Brain microvascular endothelial cell (primary cell): ENCODE data around the gene SH3BGRL3.
A peak's percentile ranks its signal among the peaks of the same experiment; 100 is the strongest.

Experiments used
- DNase-seq: peaks from one replicate; pipeline ENCODE4 v3.0.0-alpha.2; 2020
- H3K27ac ChIP-seq: fragments of 250-450 bp; sonication (Bioruptor Pico); 2 replicates; pipeline ENCODE4 v1.5.1; 2020; ENCODE audit warnings: mild to moderate bottlenecking, moderate library complexity
- H3K27me3 ChIP-seq: fragments of 250-450 bp; sonication (Bioruptor Pico); replicated peaks from 2 replicates; pipeline ENCODE4 v1.5.1; 2020; ENCODE audit warnings: mild to moderate bottlenecking
- H3K36me3 ChIP-seq: fragments of 250-450 bp; sonication (Bioruptor Pico); replicated peaks from 2 replicates; pipeline ENCODE4 v1.5.1; 2020; ENCODE audit warnings: mild to moderate bottlenecking
- H3K4me3 ChIP-seq: 2 replicates; pipeline ENCODE4 v1.5.1; 2011; ENCODE audit warnings: low read depth, mild to moderate bottlenecking, control low read depth, low read length, moderate library complexity
- in situ Hi-C: cut with HindIII; loops from 2 replicates; pipeline ENCODE4 v1.10.0; 2017; ENCODE audit warnings: low sequenced_read_pairs, low pct_ligation_motif_present
- TF ChIP-seq, protein P1 (sequence below): IDR thresholded peaks from 2 replicates; pipeline ENCODE4 v1.5.1; 2011; ENCODE audit warnings: low read depth, mild to moderate bottlenecking, moderate library complexity, low read length, control low read depth, inconsistent platforms; ENCODE audit errors: missing control alignments

SH3BGRL3 gene

DNA sequence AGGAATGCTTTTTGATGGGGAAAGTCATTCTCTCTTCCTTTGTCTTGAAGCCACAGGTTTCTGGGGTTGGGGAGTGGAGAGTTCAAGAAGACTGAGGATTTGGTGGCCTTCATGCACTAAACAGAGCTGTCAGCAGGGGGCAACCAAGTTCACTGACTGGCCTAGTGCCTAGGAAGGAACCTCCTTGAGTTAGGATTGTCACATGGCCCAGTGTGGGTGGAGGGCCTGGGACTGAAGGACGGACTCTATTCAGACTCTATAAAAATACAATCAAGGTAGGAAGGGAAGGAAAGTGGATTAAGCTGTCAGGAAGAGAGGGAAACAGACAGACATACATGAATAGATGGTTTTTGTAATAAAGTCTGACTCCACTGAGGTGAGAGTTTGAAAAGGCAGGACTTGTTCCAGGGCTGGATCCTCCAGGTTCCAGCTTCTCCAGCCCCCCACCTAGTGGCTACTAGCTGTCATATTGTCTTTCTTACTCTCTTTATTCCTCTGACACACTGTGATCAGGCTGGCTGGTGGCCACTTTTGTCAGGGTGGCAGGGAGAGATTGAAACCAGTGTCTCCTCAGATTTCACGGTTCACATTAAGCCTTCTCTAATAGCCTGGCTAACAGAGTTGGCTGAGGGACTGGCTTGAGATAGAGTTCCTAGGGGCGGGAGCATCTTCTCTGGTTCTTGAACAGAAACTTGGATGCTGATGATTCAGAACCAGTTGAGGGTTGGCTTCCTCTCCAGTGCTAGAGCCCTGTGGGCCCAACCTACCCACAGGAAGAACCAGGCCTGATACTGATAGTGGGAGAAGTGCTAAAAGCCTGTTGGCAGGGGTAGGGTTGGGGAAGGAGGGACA lies 4.1 kb upstream of the SH3BGRL3 start:
- TF ChIP-seq, protein P1, sequence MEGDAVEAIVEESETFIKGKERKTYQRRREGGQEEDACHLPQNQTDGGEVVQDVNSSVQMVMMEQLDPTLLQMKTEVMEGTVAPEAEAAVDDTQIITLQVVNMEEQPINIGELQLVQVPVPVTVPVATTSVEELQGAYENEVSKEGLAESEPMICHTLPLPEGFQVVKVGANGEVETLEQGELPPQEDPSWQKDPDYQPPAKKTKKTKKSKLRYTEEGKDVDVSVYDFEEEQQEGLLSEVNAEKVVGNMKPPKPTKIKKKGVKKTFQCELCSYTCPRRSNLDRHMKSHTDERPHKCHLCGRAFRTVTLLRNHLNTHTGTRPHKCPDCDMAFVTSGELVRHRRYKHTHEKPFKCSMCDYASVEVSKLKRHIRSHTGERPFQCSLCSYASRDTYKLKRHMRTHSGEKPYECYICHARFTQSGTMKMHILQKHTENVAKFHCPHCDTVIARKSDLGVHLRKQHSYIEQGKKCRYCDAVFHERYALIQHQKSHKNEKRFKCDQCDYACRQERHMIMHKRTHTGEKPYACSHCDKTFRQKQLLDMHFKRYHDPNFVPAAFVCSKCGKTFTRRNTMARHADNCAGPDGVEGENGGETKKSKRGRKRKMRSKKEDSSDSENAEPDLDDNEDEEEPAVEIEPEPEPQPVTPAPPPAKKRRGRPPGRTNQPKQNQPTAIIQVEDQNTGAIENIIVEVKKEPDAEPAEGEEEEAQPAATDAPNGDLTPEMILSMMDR: peak; percentile 79
- peak; percentile 89 for DNase-seq
- Histone ChIP-seq H3K36me3 (peaks cover 14% of the 10 kb centered on the region), H3K27me3 (no peaks in the 10 kb centered on the region), H3K27ac (peak overlapping the region; percentile 67), H3K4me3 (no peak overlapping the region)
- in situ Hi-C loops: no loop called here

DNA sequence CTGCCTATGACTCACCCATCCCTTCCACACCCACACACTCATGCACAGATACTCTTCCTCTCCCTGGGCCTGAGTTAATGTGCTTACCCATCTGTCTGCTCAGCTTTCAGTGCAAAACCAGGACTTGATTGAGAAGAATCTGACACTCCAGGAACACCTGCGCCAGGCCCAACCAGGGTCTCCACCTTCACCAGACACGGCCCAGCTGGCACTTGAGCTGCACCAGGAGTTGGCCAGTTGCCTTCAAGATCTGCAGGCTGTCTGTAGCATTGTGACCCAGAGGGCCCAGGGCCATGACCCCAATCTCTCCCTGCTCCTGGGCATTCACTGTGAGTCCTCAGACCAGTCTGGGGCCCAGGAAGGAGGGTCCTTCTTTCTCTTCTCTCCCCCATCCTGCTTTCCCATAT lies 3.5 kb upstream of the SH3BGRL3 start:
- Histone ChIP-seq H3K4me3 (no peak overlapping the region), H3K27ac (peak overlapping the region; percentile 67), H3K27me3 (no peaks in the 10 kb centered on the region), H3K36me3 (peaks cover 20% of the 10 kb centered on the region)
- DNase-seq: no peak
- TF ChIP-seq, protein P1: no peak
- in situ Hi-C loops: no loop called here

DNA sequence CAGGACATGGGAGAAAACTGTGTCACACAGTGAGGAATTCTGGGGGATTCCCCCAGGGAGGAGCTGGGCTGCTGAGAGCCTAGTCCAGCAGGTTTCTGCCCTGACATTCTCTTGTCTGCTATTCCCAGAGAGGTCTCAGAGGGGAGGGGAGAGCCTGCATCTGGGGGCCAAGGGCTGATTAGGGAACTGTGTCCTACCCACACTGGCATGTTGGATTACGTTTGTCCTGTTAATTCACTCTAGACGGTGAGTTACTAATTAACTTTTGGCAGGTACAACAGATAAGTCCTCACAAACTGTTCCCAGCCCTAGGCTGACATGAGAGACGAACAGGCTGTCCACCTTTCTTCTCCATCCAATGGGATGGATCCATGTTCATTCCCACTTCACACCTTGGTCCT lies 2.6 kb upstream of the SH3BGRL3 start:
- DNase-seq: no peak
- no peak overlapping the region for H3K27ac ChIP-seq
- H3K36me3 ChIP-seq: peaks cover 20% of the 10 kb centered on the region
- TF ChIP-seq, protein P1: no peak
- H3K4me3 ChIP-seq: no peak overlapping the region
- in situ Hi-C loops: no loop called here
- H3K27me3 ChIP-seq: no peaks in the 10 kb centered on the region

DNA sequence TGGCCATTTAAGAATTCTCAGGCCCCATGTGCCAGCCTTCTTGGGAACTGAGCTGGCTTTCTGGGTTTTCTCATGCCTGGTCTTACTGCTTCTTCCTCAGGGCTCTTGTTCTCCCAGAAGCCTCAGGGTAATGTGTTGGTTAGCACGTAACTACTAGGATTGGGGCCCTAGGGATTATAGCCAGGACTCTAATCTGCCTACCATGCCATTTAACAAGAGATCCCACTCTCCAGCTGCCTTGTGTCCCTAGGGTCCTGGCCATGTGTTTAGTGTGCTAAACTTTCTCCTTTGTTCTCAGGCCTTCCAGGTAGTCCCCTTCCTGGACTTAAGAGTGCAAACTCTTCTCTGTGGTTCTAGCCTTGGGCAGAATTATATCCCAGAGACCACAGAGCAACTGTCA lies 2.2 kb upstream of the SH3BGRL3 start:
- no peak overlapping the region for H3K4me3 ChIP-seq
- no peak overlapping the region for H3K27ac ChIP-seq
- H3K27me3 ChIP-seq: no peaks in the 10 kb centered on the region
- TF ChIP-seq, protein P1: no peak
- in situ Hi-C loops: no loop called here
- H3K36me3 ChIP-seq: peaks cover 24% of the 10 kb centered on the region
- DNase-seq: no peak

DNA sequence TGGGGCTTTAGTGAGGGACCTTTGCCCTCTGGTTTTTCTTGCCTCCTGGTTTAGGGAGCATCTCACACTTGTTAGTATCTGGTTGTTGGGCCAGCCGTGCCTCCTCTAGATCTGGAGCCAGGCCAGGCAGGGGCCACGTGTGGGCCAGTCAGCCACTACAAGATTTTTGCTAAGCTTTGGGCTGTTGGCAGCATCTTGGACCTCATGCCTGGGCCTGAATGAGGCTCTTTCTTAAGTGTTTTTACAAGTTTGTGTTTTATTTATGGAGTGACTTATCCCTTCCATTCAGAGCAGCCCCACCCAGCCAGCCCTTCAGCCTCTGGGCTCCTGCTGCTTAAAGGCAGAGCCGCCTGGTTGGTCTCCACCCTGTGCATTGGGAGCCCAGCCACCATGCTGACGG lies 1.6 kb upstream of the SH3BGRL3 start:
- Histone ChIP-seq H3K36me3 (peaks cover 29% of the 10 kb centered on the region), H3K27ac (peak overlapping the region; percentile 87), H3K27me3 (no peaks in the 10 kb centered on the region), H3K4me3 (no peak overlapping the region)
- in situ Hi-C loops: no loop called here
- DNase-seq: peak; percentile 27
- TF ChIP-seq, protein P1: no peak
